Hippocampal formation (tissue), 2 donors: Measurements from ENCODE around the gene GGT6.
"Not testable (repeated sequence)": the region's sequence is repeated elsewhere in the genome, so short reads cannot be mapped to it uniquely, and the experiment has no call there.

ENCODE experiments used
- DNase-seq, 2 donors: peaks; one replicate each; lab custom pipeline; 2025; lab: John Stamatoyannopoulos, UW

Gene GGT6

GRCh38 chr17:4560421-4560820 lies at the start of gene GGT6:
Gene GGT6 (minus strand): TSS chr17:4560577. CDS start chr17:4560521, 56 bp downstream.
- DNase-seq, result no peak

- DNase-seq, result no peak
These were observed 49.8 kb upstream of the GGT6 start for GRCh38 chr17:4610162-4610561.

GRCh38 chr17:4609761-4610160 lies 49.4 kb upstream of the GGT6 start:
- no peak for DNase-seq

- peak in 1 of 2 donors; percentile 4 for DNase-seq
These were observed 47.4 kb upstream of the GGT6 start for GRCh38 chr17:4607773-4608187.

- DNase-seq, result no peak
These were observed 46.9 kb upstream of the GGT6 start for GRCh38 chr17:4607261-4607741.

- DNase-seq, result peak in 1 of 2 donors; percentile 0
These were observed 45.4 kb upstream of the GGT6 start for GRCh38 chr17:4605826-4606225.

GRCh38 chr17:4604736-4605135 lies 44.4 kb upstream of the GGT6 start:
- not testable (repeated sequence) for DNase-seq

- no peak for DNase-seq
These were observed 43.8 kb upstream of the GGT6 start for GRCh38 chr17:4604111-4604644.

GRCh38 chr17:4602041-4602440 lies 41.7 kb upstream of the GGT6 start:
- DNase-seq, result no peak

GRCh38 chr17:4601326-4601725 lies 40.9 kb upstream of the GGT6 start:
- no peak for DNase-seq

- no peak for DNase-seq
These were observed 40.2 kb upstream of the GGT6 start for GRCh38 chr17:4600563-4600962.

- no peak for DNase-seq
These were observed 39.3 kb upstream of the GGT6 start for GRCh38 chr17:4599505-4600281.

- no peak for DNase-seq
These were observed 38.6 kb upstream of the GGT6 start for GRCh38 chr17:4598776-4599504.

GRCh38 chr17:4597975-4598374 lies 37.6 kb upstream of the GGT6 start:
- no peak for DNase-seq

GRCh38 chr17:4596636-4597380 lies 36.4 kb upstream of the GGT6 start:
- no peak for DNase-seq

GRCh38 chr17:4595685-4596342 lies 35.4 kb upstream of the GGT6 start:
- not testable (repeated sequence) for DNase-seq

GRCh38 chr17:4594931-4595684 lies 34.7 kb upstream of the GGT6 start:
- peak in 1 of 2 donors; percentile 10 for DNase-seq

- no peak for DNase-seq
These were observed 34.0 kb upstream of the GGT6 start for GRCh38 chr17:4594406-4594805.

- DNase-seq, result no peak
These were observed 32.6 kb upstream of the GGT6 start for GRCh38 chr17:4593021-4593421.

- DNase-seq, result no peak
These were observed 32.0 kb upstream of the GGT6 start for GRCh38 chr17:4592240-4593005.
